Epithelial cell of esophagus (primary cell): ENCODE data around the gene CARMIL1.

Experiments
- DNase-seq: peaks from one replicate; pipeline ENCODE4 v3.0.0; 2010; ENCODE audit warnings: low read depth
- H3K4me3 ChIP-seq: 2 replicates; pipeline ENCODE4 v1.5.1; 2011; ENCODE audit warnings: mild to moderate bottlenecking, low read length, control low read depth
- TF ChIP-seq, protein P1 (sequence below): IDR thresholded peaks from 2 replicates; pipeline ENCODE4 v1.5.1; 2011; ENCODE audit warnings: low read depth, mild to moderate bottlenecking, low read length, control low read depth, inconsistent platforms; ENCODE audit not compliant: insufficient read depth; ENCODE audit errors: missing control alignments

CARMIL1 gene

DNA sequence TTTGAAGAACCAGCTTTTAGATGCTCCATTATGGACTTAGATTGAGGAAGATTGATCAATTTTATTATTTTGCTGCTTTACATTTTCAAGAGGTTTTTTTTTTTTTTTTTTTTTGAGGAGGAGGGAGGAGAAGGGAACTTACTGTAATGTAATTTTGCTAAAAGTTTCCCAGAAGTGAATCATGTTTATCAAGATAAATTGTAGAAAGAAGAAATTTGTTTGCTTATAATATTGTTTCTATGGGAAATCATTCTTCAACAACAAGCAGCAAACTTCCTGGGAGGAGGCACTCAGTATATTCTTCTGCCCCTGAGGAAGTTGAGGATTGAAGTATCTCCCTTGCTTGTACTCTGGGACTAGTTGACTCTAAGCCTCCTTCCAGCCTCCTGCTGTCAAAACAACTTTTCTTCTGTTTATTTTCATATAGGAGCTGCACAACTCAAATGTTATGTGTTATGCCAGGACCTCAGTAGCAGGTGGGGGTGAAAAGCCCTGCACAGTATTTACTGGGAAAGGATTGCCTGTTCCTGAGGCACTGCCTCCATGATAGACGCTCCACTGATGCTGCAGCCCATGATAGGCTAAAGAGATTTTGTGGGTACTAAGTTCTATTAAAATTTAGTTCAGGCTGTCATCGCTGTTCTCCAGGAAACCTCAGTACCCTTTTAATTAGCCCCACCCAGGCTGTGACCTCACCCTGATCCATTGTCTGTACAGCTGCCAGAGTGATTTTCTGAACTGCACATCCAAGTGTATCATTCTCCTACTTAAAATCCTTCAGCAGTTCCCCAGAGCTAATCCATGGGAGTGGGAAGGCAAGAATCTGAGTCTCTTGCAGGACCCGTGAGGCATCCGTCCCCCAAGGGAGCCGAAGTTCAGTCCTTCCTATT, 51.9 kb downstream of the CARMIL1 start:
- no peak overlapping the region for H3K4me3 ChIP-seq
- DNase-seq = peak; percentile 22
- TF ChIP-seq, protein P1, sequence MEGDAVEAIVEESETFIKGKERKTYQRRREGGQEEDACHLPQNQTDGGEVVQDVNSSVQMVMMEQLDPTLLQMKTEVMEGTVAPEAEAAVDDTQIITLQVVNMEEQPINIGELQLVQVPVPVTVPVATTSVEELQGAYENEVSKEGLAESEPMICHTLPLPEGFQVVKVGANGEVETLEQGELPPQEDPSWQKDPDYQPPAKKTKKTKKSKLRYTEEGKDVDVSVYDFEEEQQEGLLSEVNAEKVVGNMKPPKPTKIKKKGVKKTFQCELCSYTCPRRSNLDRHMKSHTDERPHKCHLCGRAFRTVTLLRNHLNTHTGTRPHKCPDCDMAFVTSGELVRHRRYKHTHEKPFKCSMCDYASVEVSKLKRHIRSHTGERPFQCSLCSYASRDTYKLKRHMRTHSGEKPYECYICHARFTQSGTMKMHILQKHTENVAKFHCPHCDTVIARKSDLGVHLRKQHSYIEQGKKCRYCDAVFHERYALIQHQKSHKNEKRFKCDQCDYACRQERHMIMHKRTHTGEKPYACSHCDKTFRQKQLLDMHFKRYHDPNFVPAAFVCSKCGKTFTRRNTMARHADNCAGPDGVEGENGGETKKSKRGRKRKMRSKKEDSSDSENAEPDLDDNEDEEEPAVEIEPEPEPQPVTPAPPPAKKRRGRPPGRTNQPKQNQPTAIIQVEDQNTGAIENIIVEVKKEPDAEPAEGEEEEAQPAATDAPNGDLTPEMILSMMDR = no peak

DNA sequence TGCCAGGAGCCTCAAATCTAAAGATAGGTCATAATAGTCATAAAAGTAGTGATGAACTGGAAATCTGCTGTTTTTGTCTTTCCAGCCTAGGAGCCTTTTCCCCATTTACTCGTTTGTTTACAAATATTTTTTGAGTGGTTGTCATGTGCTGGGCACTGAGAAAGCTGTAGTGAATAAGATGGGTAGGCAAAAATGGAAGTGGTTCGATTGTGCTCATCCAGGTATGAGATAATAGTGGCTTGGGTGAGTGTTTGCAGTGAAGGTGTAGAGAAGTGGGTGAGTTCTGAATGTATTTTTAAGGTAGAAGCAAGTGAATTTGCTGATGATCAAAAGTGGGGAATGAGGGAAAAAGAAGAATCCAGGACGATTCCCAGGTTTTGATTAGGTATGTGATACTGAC, 53.0 kb downstream of the CARMIL1 start:
- DNase-seq = no peak
- TF ChIP-seq, protein P1 = no peak

DNA sequence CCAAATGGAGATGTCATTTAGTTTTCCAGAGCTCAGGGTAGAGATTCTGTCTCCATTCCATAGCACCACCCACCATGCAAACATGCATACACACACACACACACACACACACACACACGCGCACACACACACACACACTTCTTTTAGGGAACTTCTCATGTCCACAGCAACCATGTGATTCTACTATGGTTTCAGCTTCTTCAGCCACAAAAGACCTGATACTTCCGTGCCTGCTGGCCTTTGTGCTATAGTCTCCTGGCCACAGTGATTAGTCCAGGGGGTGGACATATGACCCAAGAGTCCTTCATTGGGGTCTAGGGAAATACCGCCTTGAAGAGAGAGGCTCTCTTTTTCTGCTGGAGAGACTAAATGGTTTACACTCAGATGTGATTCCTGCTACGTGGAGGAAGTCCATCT, 53.5 kb downstream of the CARMIL1 start:
- H3K4me3 ChIP-seq = no peak overlapping the region
- DNase-seq = no peak
- TF ChIP-seq, protein P1 = no peak

More for the DNA sequence above, 53.0 kb downstream of the CARMIL1 start:
- H3K4me3 ChIP-seq = no peak overlapping the region

DNA sequence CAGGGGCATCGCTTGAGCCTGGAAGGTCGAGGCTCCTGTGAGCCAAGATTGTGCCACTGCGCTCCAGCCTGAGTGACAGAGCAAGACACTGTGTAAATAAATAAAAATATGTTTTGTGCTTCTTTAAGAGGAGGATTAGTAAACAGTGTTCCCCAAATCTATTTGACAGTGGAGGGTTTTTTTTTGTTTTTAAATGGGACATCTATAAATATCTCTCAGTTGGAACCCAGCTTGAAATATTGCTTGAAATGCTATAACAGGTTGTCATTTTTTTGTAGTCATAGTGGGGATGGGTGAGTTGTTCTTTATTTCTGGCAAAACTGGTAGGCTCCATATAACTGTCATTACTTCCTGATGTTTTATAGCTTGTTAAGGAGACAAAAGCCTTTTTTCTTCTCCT, 54.3 kb downstream of the CARMIL1 start:
- DNase-seq = no peak
- TF ChIP-seq, protein P1 = no peak
- no peak overlapping the region for H3K4me3 ChIP-seq

DNA sequence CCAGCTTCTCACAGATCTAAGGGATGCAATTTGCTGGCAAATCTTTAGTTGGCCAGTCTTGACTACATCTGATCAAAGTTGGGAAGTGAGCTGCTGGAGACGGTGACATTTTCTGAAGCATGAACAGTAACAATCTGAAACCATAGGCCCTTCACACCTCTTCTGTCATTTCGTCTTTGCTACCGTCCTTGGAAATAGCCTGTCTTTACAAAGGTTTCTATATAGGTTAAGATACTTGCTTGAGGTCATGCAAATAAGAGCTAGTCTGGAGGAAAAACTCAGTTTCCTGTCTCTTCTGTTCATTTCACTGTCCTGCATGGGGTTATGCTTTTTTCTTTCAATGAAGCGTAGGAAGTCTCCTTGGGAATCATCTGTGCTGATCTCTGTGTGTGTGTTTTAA, 55.6 kb downstream of the CARMIL1 start:
- DNase-seq = no peak
- H3K4me3 ChIP-seq = no peak overlapping the region
- TF ChIP-seq, protein P1 = no peak

DNA sequence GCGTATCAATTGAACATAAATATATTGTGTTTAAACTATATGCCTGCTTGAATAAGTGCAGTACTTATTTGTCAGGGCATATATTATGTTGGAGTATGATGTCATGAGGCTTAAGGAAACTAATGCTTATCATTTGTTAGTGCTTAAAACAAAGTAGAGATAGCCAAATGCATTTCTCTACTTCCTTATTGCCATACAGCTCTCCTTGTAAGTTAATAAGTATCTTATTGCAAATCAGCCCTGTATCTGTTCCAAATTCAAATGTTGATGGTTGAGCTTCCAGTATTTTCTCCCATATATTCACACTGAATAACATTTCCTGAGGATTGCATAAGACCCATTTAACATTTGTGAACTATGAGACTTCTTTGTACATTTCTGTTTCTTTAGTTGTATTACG, 57.8 kb downstream of the CARMIL1 start:
- H3K4me3 ChIP-seq = no peak overlapping the region
- peak; percentile 34 for DNase-seq
- TF ChIP-seq, protein P1 = no peak

DNA sequence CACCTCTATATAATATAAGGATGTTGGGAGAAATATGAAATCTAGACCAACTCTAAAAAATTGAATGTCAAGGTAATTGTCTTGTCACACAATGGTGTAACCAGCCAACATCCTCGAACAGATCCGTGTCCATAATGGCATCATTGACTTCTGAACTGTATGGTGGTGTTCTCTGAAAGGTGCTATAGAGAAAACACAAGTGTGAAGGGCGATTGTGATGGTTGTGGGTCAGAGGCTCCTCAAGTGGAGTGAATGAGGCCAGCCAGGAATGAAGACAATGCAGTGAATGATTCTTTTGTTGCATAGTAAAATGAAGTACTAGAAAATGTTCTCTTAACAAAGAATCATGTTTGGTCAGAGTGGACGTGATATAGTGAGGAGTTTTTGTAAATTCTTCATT, 58.3 kb downstream of the CARMIL1 start:
- TF ChIP-seq, protein P1 = no peak
- no peak for DNase-seq
- no peak overlapping the region for H3K4me3 ChIP-seq
